Measurements from ENCODE around the gene GRM1. TPM values are rescaled to one million over a fixed set of nuclear protein-coding genes. Genes with fewer than 3 reads are reported as not detected.
A peak's percentile ranks its signal among the peaks of the same experiment; 100 is the strongest.

Gene GRM1
- total RNA-seq, 1 donor from 2014 or later = 0.05 TPM

DNA sequence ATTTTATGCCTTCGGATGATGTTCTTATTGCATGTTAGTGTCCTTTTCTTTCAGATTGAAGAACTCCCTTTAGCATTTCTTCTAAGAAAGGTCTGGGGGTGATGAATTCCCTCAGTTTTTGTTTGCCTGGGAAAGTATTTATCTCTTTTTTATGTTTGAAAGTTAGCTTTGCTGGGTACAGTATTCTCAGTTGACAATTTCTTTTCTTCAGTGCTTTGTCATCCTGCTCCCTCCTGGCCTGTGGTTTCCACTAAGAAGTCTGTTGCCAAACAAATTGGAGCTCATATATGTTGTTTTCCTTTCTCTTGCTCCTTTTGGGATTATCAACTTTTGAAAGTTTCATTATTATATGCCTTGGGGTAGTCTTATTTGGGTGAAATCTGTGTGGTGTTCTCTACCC, 11.5 kb downstream of the GRM1 start:
- no peaks in the 10 kb centered on the region for H3K79me2 ChIP-seq (ENCODE audit: insufficient read depth, low read length)
- Mint-ChIP-seq H3K9me3 (ENCODE audit: unreplicated experiment) (peaks cover 11% of the 10 kb centered on the region), H3K27me3 (ENCODE audit: low read depth, unreplicated experiment) (no peaks in the 10 kb centered on the region), H3K4me3 (ENCODE audit: unreplicated experiment) (no peak overlapping the region), H3K36me3 (ENCODE audit: low read depth, unreplicated experiment) (peaks cover 2% of the 10 kb centered on the region), H3K27ac (ENCODE audit: unreplicated experiment) (no peak overlapping the region), H3K4me1 (ENCODE audit: low read depth, unreplicated experiment) (no peaks in the 10 kb centered on the region)
- no peaks in the 10 kb centered on the region for H3K4me1 ChIP-seq (ENCODE audit: insufficient read depth, low read length)
- DNase-seq (ENCODE audit: low read depth) (no peak), FAIRE-seq (no peak)
- no peaks in the 10 kb centered on the region for H3K27me3 ChIP-seq (ENCODE audit: insufficient read depth, low read length)
- no peak for TF ChIP-seq EZH2 (IDR thresholded peaks at IDR 0.05; ENCODE audit: insufficient read depth, low read length)
- no peak overlapping the region for H3K9ac ChIP-seq (ENCODE audit: low read length)
- no peaks in the 10 kb centered on the region for H3K9me3 ChIP-seq (ENCODE audit: insufficient read depth, low read depth, low read length)
- no peaks in the 10 kb centered on the region for H3K36me3 ChIP-seq (ENCODE audit: insufficient read depth, low read length)
- no peak overlapping the region for H3K4me3 ChIP-seq (ENCODE audit: insufficient read depth, low read depth, low read length)
- H4K20me1 ChIP-seq (ENCODE audit: insufficient read depth, low read length) = no peaks in the 10 kb centered on the region
- no peak overlapping the region for H3K4me2 ChIP-seq (ENCODE audit: low read length)
- no peak overlapping the region for H3K27ac ChIP-seq (ENCODE audit: low read depth, low read length)
- no peak overlapping the region for H2AFZ ChIP-seq (ENCODE audit: low read depth, low read length)

DNA sequence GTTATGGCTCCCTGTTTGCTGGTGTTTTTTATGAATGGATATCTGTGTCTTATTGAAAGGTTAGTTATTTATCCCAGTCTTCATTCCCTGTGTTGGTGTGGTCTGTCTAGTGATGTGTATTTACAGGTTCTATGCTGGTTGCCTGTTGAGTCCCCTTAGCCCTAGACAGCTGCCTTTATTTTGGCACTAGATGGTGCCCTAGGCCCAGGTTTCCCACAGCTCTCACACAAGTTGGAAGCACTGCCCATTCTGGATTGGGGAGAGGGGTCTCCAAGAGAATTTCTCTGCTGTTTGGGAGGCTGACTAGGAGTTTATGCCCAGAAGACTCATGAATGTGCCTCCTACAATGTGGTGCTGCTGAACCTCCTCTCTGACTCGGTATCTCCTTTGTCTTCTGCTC, 12.4 kb downstream of the GRM1 start:
- Histone ChIP-seq H2AFZ (ENCODE audit: low read depth, low read length) (no peak overlapping the region), H3K9me3 (ENCODE audit: insufficient read depth, low read depth, low read length) (no peaks in the 10 kb centered on the region), H3K79me2 (ENCODE audit: insufficient read depth, low read length) (no peaks in the 10 kb centered on the region), H3K4me1 (ENCODE audit: insufficient read depth, low read length) (no peaks in the 10 kb centered on the region), H3K9ac (ENCODE audit: low read length) (no peak overlapping the region), H3K27me3 (ENCODE audit: insufficient read depth, low read length) (no peaks in the 10 kb centered on the region), H3K4me3 (ENCODE audit: insufficient read depth, low read depth, low read length) (no peak overlapping the region), H3K36me3 (ENCODE audit: insufficient read depth, low read length) (no peaks in the 10 kb centered on the region), H3K4me2 (ENCODE audit: low read length) (no peak overlapping the region), H3K27ac (ENCODE audit: low read depth, low read length) (no peak overlapping the region), H4K20me1 (ENCODE audit: insufficient read depth, low read length) (no peaks in the 10 kb centered on the region)
- no peaks in the 10 kb centered on the region for H3K4me1 Mint-ChIP-seq (ENCODE audit: low read depth, unreplicated experiment)
- no peaks in the 10 kb centered on the region for H3K27me3 Mint-ChIP-seq (ENCODE audit: low read depth, unreplicated experiment)
- peaks cover 2% of the 10 kb centered on the region for H3K36me3 Mint-ChIP-seq (ENCODE audit: low read depth, unreplicated experiment)
- H3K9me3 Mint-ChIP-seq (ENCODE audit: unreplicated experiment) = peaks cover 11% of the 10 kb centered on the region
- no peak for TF ChIP-seq EZH2 (IDR thresholded peaks at IDR 0.05; ENCODE audit: insufficient read depth, low read length)
- TF ChIP-seq, protein P1, sequence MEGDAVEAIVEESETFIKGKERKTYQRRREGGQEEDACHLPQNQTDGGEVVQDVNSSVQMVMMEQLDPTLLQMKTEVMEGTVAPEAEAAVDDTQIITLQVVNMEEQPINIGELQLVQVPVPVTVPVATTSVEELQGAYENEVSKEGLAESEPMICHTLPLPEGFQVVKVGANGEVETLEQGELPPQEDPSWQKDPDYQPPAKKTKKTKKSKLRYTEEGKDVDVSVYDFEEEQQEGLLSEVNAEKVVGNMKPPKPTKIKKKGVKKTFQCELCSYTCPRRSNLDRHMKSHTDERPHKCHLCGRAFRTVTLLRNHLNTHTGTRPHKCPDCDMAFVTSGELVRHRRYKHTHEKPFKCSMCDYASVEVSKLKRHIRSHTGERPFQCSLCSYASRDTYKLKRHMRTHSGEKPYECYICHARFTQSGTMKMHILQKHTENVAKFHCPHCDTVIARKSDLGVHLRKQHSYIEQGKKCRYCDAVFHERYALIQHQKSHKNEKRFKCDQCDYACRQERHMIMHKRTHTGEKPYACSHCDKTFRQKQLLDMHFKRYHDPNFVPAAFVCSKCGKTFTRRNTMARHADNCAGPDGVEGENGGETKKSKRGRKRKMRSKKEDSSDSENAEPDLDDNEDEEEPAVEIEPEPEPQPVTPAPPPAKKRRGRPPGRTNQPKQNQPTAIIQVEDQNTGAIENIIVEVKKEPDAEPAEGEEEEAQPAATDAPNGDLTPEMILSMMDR (IDR thresholded peaks at IDR 0.05; ENCODE audit: insufficient read depth, low read depth, low read length) = peak; percentile 51
- no peak overlapping the region for H3K27ac Mint-ChIP-seq (ENCODE audit: unreplicated experiment)
- no peak for FAIRE-seq
- no peak overlapping the region for H3K4me3 Mint-ChIP-seq (ENCODE audit: unreplicated experiment)
- no peak for DNase-seq (ENCODE audit: low read depth)

DNA sequence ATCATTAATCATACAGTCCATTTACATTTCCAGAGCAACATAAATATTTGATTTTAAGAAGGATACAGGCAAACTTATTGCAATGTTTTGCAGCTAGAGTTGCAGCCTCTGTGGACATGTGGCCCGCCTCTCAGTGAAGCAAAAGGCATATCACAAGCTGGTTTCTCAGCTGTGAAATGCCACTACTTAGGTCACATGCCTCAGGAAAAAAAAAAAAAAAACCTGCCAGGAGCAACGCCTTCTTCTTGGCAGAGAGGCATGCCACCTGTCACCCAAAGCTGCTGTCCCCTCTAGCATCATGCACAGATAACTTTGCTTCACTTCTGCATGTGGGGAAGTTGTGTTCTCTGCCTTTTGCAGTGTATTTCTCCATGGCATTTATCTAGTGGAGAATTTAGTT, 18.5 kb downstream of the GRM1 start:
- Histone ChIP-seq H3K9me3 (ENCODE audit: insufficient read depth, low read depth, low read length) (no peaks in the 10 kb centered on the region), H2AFZ (ENCODE audit: low read depth, low read length) (no peak overlapping the region), H4K20me1 (ENCODE audit: insufficient read depth, low read length) (no peaks in the 10 kb centered on the region), H3K4me1 (ENCODE audit: insufficient read depth, low read length) (no peaks in the 10 kb centered on the region), H3K27me3 (ENCODE audit: insufficient read depth, low read length) (no peaks in the 10 kb centered on the region), H3K9ac (ENCODE audit: low read length) (no peak overlapping the region), H3K4me2 (ENCODE audit: low read length) (no peak overlapping the region), H3K36me3 (ENCODE audit: insufficient read depth, low read length) (no peaks in the 10 kb centered on the region), H3K79me2 (ENCODE audit: insufficient read depth, low read length) (no peaks in the 10 kb centered on the region), H3K4me3 (ENCODE audit: insufficient read depth, low read depth, low read length) (no peak overlapping the region), H3K27ac (ENCODE audit: low read depth, low read length) (no peak overlapping the region)
- TF ChIP-seq, protein P1 (IDR thresholded peaks at IDR 0.05; ENCODE audit: insufficient read depth, low read depth, low read length) = no peak
- no peak for TF ChIP-seq EZH2 (IDR thresholded peaks at IDR 0.05; ENCODE audit: insufficient read depth, low read length)
- Mint-ChIP-seq H3K4me1 (ENCODE audit: low read depth, unreplicated experiment) (no peaks in the 10 kb centered on the region), H3K27me3 (ENCODE audit: low read depth, unreplicated experiment) (peaks cover 3% of the 10 kb centered on the region), H3K9me3 (ENCODE audit: unreplicated experiment) (no peaks in the 10 kb centered on the region), H3K4me3 (ENCODE audit: unreplicated experiment) (no peak overlapping the region), H3K36me3 (ENCODE audit: low read depth, unreplicated experiment) (no peaks in the 10 kb centered on the region), H3K27ac (ENCODE audit: unreplicated experiment) (no peak overlapping the region)
- FAIRE-seq (no peak), DNase-seq (ENCODE audit: low read depth) (no peak)

Data from astrocyte (in vitro differentiated cells and primary cell).